Stimulated activated CD8-positive, alpha-beta memory T cell treated with anti-CD3 and anti-CD28 coated beads, Interleukin-12 subunit alpha, Interleukin-12 subunit beta, amount 100 ng/mL, for 24 hours (primary cell): ENCODE data around the gene CFAP91.
A peak's percentile ranks its signal among the peaks of the same experiment; 100 is the strongest.

Source experiments
- DNase-seq: peaks from one replicate; pipeline ENCODE4 v3.0.0-alpha.2; 2020; ENCODE audit errors: extremely low read depth

CFAP91 gene

GRCh38 chr3:119702530-119703527 is at the start of gene CFAP91:
Gene CFAP91 (plus strand): TSS chr3:119703022. CDS start chr3:119703099, 77 bp downstream.
- peak; percentile 43 for DNase-seq

GRCh38 chr3:119653876-119654275 is 48.9 kb upstream of the CFAP91 start:
- no peak for DNase-seq

DNA sequence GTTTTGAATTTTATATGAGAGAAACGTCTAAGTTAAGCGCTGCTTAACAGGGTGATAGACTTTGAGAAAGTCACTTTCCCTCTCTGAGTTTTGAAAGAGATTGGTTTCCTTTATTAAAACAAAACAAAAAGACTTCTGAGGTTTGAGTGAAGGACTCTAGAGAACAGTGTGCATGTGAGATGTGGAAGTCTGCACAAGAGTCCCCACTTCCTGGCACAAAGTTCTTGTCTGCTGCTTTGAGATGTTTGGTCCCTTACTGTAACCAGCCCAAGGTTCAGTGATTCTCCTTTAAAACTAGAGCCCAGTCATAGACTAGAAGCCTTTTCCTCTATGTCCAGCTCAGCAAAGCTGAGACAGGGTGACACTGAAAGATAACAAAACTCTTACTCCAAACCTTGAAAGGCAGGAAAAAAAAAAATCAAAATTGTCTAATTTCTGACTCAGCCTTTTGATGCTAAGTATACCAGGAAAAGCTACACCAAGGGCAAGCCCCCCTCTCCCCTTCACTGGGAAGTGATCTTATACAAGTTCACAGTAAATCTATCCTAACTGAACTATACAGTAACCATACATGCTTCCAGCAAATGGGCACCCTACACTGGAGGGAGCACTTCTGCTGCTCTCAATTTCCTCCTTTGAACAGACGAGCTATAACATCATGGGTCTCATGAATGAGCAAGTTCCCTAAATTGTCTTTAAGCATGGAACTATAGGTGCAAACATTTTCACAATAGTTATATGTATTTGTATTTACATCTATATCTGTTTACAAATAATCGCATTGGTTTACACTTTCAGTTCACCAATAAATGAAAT is 44.7 kb upstream of the CFAP91 start:
- no peak for DNase-seq

DNA sequence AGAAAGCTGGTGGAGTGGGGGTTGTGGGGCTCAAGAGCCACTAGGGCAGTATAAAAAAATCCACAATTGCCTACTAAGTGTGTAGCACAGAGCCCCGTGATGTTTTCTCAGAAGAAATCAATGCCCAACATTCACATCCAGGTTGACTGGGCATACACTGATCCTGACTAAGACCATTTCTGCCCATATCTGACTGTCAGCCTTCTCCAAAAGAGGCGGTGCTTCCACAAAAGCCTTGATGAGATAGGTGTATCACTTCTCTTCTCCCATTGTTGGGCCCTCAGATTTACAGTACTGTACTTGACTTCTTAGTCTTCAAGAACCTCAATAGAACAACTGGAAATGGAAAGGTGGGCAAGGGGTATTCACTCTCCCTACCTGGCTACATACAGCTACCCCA is 43.8 kb upstream of the CFAP91 start:
- DNase-seq: no peak

DNA sequence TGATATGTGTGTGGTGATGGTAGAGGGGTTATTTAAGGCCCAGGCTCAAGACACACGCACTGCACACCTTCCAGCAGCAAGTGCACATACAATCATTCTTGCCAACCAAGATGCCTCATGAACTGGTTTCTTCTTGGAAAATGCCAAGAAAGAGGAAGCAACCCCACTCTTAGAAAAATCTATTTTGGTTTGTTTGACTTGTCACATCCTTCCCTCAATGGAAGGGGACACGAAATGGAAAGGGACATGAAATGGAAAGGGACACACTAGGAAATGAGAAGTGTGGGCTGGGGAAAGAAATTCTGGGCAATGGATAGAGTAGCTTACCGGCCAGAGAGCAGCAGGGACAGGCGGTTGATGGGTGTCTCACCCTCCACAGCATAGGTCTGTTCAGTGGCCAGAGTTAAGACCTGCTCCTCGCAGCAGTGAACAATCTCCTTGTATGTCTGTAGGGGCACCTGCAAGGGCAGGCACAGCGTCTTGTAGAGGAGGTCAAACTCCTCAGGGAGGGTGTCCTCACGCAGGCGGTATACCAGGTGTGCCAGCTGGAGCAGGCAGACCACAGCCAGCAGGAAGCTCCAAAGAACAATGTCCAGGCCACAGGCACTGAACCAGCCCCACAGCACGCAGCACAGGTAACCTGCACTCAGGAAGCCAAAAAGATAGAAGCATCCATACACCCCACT is 43.1 kb upstream of the CFAP91 start:
- no peak for DNase-seq

DNA sequence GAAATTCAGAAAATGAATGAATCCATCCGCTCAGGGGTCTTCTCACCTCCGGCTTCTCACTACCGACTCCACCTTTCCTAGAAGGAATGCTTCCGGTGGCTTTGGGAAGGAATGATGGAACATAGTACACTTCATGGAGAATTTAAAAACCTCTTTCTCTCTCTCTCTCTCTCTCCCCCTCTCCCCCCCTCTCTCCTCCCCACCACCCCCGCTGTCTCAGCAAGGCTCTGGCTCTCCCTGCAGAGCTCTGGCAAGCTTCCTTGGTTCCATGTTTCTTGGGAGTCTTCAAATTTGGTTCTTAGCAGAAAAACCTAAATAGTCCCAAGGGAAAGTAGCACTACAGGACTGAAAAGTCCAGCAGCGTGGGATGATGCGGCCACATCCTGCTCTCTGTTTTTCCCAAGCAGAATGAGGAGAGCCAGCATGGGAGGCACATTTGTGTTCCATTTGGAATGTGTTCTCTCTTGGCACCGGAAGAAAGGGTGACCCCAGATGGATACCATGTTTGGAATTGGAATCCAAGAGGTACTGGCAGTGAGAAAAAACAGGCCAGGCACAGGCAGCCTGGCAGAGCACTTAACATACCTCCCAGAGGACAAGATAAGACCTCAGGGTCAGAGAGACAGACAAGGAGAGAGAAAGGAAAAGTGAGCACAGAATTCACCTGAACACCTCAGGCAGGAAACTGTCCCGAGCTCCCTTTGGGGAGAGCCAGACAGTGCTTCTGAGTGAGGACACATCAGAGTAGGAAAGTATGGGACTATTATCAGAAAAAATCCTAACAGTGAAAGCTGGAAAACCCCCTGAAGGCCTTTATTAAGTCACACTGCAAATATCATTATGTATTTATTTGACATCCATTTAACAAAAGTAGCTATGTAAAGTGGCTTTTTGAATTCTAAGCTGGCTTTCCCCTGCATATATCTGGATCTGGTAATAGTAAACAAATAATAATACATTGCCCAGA is 42.1 kb upstream of the CFAP91 start, which contains the start of gene POPDC2:
TSS of gene POPDC2 (minus strand) at position 116 of the 967 bp plus-strand sequence. CDS start 166 bp downstream, outside the sequence.
- DNase-seq: no peak

DNA sequence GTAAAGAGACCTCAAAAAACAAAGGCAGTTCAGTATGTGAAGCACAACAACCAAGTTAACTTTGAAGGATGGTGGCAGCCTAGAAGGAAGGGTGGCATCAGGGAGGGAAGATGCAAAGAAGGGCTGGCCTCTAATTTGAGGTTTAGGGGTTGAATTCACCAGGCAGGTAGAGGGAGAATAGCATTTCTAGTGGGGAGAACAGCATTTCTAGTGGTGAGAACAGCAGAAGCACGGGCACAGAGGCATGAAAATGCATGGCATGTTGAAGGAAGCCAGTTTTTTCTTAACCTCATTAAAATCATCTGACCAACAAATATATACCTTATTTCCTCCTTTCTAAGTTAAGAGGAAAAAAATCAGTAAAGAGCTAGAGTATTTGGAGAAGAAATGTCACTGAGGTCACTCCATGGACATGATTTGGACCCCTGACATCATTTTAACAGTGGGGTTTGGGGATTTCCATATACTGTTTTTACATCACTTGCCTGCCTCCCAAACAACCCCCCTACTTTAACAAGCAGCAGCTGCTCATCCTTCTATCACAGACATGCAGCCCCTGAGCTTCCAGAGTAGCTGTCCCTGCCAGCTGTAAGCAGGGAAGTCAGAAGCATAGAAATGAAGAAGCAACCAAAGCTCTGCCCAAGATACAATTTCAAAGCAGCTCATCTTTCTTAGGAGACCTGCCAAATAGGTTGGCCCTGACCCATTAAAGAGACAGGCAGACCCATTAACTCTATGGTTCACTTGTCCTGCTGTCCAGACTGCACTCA is 40.0 kb upstream of the CFAP91 start:
- DNase-seq: no peak

- no peak for DNase-seq
Observed at GRCh38 chr3:119663885-119664284, 38.9 kb upstream of the CFAP91 start.

- no peak for DNase-seq
Observed at GRCh38 chr3:119664370-119664769, 38.5 kb upstream of the CFAP91 start.

DNA sequence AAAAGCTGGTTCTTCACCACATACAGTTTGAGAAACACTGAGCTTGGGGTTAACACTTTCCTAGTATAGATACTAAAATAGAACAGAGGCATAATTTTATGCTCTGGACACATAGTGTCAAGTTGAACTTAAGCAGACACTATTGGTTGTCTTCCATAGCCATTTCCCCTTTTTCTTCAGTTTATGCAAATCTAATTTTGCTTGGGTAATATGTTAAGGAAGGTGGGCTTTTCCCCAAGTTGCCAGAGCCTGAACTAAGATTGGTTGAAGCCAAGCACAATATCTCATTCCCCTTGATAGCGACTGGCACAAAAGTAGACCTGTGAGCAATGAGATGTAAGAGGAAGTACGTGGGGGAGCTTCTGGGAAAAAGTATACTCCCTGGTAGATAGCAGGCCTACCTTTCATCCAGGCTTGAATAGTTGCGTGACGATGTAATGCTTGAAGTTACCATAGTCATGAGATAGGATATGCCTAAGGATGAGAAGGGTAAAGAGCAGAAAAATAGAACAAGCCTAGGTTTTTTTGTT is 37.9 kb upstream of the CFAP91 start:
- no peak for DNase-seq

DNA sequence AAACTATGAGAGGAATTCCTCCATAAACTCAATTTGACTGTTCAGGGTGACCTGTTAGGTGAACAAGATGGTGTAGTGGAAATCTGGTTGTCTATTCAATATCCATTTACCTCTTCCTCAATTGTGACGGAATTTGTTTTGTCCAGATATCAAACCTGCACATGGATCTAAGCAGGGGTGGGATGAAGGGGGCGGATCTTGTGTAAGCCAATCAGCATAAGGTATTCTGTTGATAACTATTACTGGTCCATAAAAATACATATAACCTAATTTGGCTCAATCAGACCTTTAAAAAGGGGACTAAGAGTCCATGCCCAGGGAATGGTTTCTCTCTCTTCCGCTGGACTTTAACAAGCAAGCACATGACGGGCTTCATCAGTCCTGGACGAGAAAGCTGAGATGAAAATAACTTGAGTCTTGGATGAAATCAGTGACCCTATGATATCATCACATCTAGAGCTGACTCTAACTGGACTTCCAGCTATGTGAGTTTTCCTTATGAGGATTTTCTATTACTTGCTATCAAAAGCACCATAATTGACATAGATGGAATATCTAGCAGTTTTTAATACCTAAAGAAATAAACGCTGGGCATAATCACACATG is 36.8 kb upstream of the CFAP91 start:
- DNase-seq: no peak

- DNase-seq: no peak
Observed at GRCh38 chr3:119669906-119670570, 32.8 kb upstream of the CFAP91 start.

- DNase-seq: no peak
Observed at GRCh38 chr3:119672776-119673175, 30.0 kb upstream of the CFAP91 start.

- no peak for DNase-seq
Observed at GRCh38 chr3:119673875-119674274, 28.9 kb upstream of the CFAP91 start.

- DNase-seq: no peak
Observed at GRCh38 chr3:119675188-119675874, 27.5 kb upstream of the CFAP91 start.

- no peak for DNase-seq
Observed at GRCh38 chr3:119676020-119676419, 26.8 kb upstream of the CFAP91 start.

DNA sequence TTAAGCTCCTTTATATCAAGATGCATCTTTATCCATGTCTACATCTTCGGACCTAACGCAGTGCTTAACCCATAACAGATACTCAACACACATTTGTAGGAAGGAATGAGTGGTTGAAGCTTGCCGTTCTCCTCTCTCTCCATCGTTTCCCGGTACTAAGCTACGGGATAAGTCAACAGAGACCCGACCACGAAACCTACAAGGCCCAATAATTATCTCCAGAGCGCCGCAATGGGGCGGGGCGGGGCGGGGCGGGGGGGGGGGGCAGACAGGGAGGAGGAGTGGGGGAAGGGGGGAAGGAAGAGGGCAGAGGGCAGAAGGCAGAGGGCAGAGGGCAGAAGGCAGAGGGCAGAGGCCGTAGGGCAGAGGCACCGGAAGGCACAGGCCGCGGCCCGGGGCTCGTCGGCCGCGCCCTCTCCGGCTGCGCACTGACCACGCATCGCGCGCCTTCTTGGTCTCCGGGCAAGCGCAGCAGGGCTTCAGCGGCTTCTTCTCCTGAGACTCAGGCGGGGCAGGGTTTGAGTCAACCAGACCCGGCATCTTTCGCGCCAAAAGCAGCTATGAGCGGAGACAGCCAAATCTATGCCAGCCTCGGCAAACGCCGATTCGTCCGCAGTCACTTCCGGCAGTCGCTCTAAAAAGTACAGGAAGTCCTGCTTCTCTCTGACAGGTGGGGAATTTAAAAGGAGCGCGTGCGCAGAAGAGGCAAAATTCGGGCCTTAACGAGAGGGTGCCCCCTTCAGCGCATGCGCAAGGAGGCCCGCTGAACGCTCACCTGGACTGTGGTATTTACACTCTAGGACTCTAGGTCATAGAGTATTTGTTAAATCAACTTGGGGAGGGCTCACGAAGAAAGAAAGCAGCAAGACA is 25.8 kb upstream of the CFAP91 start, which contains the start of gene COX17:
TSS of gene COX17 (minus strand) at position 636 of the 870 bp plus-strand sequence. CDS start at position 540, 96 bp downstream.
- peak; percentile 86 for DNase-seq
